ENCODE data around the gene KIF6.

The KIF6 gene

DNA sequence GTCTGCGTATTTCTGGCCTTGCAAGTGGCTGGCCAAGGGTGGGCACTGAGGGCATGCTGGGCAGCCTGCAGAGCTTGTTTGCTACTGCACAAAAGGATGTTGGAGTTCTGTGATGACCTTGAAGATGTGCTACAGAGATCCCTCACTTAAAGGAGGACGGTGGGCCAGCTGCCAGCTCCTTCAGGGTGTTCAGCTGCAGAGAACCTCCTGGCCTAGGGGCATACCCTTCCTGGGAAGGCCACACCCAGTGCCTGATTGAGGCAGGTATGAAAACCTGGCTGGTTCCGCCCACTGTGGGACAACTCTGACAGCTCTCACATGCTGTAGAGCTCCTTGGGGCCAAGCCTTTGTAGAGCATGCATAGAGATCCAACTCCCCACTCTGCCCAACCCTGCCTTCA, 408.0 kb downstream of the KIF6 start:
- Histone ChIP-seq H4K20me1 (ENCODE audit: insufficient read depth, low read length) (no peaks in the 10 kb centered on the region), H3F3A (ENCODE audit: insufficient read depth, low read length) (no peaks in the 10 kb centered on the region)

DNA sequence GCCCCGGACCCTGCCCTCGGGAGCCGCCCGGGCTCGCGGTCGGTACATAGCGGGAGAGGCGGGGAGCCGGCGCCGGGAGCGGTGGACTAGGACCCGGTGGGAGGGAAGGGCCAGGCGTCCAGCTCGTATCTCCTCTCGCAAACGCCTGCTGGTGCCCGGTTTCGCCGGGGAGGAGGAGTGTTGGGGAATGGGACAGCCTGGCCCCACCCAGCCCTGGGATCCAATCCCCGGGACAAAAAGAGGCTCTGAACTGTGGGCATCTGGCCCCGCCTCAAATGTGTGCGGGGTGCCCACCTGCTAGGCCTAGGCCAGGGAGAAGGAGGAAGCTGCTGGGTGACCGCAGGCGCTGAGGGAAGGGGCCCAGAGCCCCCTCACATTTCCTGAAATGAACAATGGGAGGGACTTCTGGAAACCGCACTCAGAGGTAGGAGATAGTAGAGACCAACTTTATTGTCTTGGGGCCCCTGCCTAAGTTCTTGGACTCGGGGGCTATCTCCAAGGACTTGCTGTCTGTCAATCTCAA, 410.9 kb downstream of the KIF6 start, which contains the start of gene KCNK17:
Gene KCNK17, minus strand, starts transcription at position 147 of the 523 bp plus-strand sequence. Its CDS starts 99 bp downstream, at position 48.
- Histone ChIP-seq H3K9me2 (ENCODE audit: low read depth, low read length) (no peaks in the 10 kb centered on the region), H3K4me2 (ENCODE audit: low read length) (no peak within 1 kb of the TSS), H3K9ac (ENCODE audit: low read length) (no peak within 1 kb of the TSS), H4K20me1 (ENCODE audit: insufficient read depth, low read length) (no peaks in the 10 kb centered on the region), H3F3A (ENCODE audit: insufficient read depth, low read length) (no peaks in the 10 kb centered on the region), H3K4me1 (ENCODE audit: insufficient read depth, low read length, severe bottlenecking) (no peaks in the 10 kb centered on the region), H3K79me2 (ENCODE audit: insufficient read depth, low read length) (no peaks in the 10 kb centered on the region), H3K27ac (ENCODE audit: low read depth, low read length, poor library complexity, severe bottlenecking) (no peak within 1 kb of the TSS), H3K27me3 (ENCODE audit: insufficient read depth, low read length) (no peaks in the 10 kb centered on the region), H3K36me3 (ENCODE audit: insufficient read depth, low read length) (no peaks in the 10 kb centered on the region), H2AFZ (ENCODE audit: low read length) (no peak within 1 kb of the TSS), H3K4me3 (ENCODE audit: low read depth, low read length, poor library complexity, severe bottlenecking) (no peak within 1 kb of the TSS), H3K9me3 (ENCODE audit: low read length) (no peaks in the 10 kb centered on the region)
- TF ChIP-seq, protein P1, sequence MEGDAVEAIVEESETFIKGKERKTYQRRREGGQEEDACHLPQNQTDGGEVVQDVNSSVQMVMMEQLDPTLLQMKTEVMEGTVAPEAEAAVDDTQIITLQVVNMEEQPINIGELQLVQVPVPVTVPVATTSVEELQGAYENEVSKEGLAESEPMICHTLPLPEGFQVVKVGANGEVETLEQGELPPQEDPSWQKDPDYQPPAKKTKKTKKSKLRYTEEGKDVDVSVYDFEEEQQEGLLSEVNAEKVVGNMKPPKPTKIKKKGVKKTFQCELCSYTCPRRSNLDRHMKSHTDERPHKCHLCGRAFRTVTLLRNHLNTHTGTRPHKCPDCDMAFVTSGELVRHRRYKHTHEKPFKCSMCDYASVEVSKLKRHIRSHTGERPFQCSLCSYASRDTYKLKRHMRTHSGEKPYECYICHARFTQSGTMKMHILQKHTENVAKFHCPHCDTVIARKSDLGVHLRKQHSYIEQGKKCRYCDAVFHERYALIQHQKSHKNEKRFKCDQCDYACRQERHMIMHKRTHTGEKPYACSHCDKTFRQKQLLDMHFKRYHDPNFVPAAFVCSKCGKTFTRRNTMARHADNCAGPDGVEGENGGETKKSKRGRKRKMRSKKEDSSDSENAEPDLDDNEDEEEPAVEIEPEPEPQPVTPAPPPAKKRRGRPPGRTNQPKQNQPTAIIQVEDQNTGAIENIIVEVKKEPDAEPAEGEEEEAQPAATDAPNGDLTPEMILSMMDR (IDR thresholded peaks at IDR 0.05; ENCODE audit: low read length) = no peak
- TF ChIP-seq EZH2 (IDR thresholded peaks at IDR 0.05; ENCODE audit: borderline replicate concordance, low read length) = no peak

More for the DNA sequence above, 408.0 kb downstream of the KIF6 start:
- no peaks in the 10 kb centered on the region for H3K4me1 ChIP-seq (ENCODE audit: insufficient read depth, low read length, severe bottlenecking)
- no peak overlapping the region for H2AFZ ChIP-seq (ENCODE audit: low read length)
- no peaks in the 10 kb centered on the region for H3K36me3 ChIP-seq (ENCODE audit: insufficient read depth, low read length)
- no peaks in the 10 kb centered on the region for H3K9me3 ChIP-seq (ENCODE audit: low read length)
- H3K27ac ChIP-seq (ENCODE audit: low read depth, low read length, poor library complexity, severe bottlenecking) = no peak overlapping the region
- no peak overlapping the region for H3K9ac ChIP-seq (ENCODE audit: low read length)
- H3K4me2 ChIP-seq (ENCODE audit: low read length) = no peak overlapping the region
- no peaks in the 10 kb centered on the region for H3K9me2 ChIP-seq (ENCODE audit: low read depth, low read length)
- H3K27me3 ChIP-seq (ENCODE audit: insufficient read depth, low read length) = no peaks in the 10 kb centered on the region
- H3K79me2 ChIP-seq (ENCODE audit: insufficient read depth, low read length) = no peaks in the 10 kb centered on the region
- no peak for TF ChIP-seq EZH2 (IDR thresholded peaks at IDR 0.05; ENCODE audit: borderline replicate concordance, low read length)
- TF ChIP-seq, protein P1 (IDR thresholded peaks at IDR 0.05; ENCODE audit: low read length) = no peak
- H3K4me3 ChIP-seq (ENCODE audit: low read depth, low read length, poor library complexity, severe bottlenecking) = no peak overlapping the region

DNA sequence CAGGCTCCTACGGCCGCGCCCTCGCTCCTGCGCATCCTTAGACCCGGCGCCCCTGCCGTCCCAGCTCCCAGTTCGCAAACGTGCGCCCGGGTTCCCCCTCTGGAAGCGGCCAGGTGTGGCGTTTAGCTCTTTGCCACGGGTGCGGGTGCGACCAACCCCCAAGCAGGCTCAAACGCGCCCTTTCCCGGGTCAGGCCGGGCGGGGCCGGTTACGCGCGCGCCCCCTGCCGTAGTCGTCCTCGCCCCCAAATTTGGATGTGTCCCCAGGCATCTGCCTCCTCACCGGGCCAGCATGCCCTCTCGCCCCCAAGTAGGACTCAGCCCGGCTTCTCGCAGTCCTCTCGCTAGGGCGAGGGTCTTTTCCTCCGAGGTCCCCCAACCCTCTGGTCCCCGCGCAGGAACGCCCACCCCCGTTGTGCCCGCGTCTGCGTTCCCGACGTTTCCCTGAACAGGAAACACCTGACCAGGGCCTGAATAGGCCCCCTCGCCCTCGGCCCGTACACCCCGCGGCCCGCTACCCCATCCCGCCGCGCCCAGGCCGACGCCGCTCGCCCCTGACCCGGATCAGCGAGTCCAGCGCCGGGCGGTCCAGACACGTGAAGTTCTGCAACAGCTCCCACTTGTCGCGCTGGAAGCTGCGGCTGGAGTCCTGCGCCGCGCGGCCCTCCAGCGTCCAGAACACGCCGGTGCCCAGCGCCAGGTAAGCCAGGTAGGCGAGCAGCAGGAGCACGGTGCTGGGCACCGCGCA, 411.5 kb downstream of the KIF6 start:
- Histone ChIP-seq H3K27ac (ENCODE audit: low read depth, low read length, poor library complexity, severe bottlenecking) (no peak overlapping the region), H3K79me2 (ENCODE audit: insufficient read depth, low read length) (no peaks in the 10 kb centered on the region), H2AFZ (ENCODE audit: low read length) (no peak overlapping the region), H3K27me3 (ENCODE audit: insufficient read depth, low read length) (no peaks in the 10 kb centered on the region), H3K9me2 (ENCODE audit: low read depth, low read length) (no peaks in the 10 kb centered on the region), H3K9ac (ENCODE audit: low read length) (no peak overlapping the region), H3K4me2 (ENCODE audit: low read length) (no peak overlapping the region), H3K36me3 (ENCODE audit: insufficient read depth, low read length) (no peaks in the 10 kb centered on the region), H3K4me3 (ENCODE audit: low read depth, low read length, poor library complexity, severe bottlenecking) (no peak overlapping the region), H4K20me1 (ENCODE audit: insufficient read depth, low read length) (no peaks in the 10 kb centered on the region), H3K4me1 (ENCODE audit: insufficient read depth, low read length, severe bottlenecking) (no peaks in the 10 kb centered on the region), H3F3A (ENCODE audit: insufficient read depth, low read length) (no peaks in the 10 kb centered on the region), H3K9me3 (ENCODE audit: low read length) (no peaks in the 10 kb centered on the region)
- no peak for TF ChIP-seq EZH2 (IDR thresholded peaks at IDR 0.05; ENCODE audit: borderline replicate concordance, low read length)
- TF ChIP-seq, protein P1 (IDR thresholded peaks at IDR 0.05; ENCODE audit: low read length) = no peak

Measured in OCI-LY1 (cell line).